ENCODE results near the gene LEF1. TPM values are rescaled to one million over a fixed set of nuclear protein-coding genes. Genes with fewer than 3 reads are reported as not detected.

LEF1 gene
- total and polyA plus RNA-seq, 2 donors (not counting 3 experiments of a cell fraction or from before 2014, with no cell fraction given), result 0.46 TPM; not detected in 1

- Histone ChIP-seq H3K9ac (replicated peaks; ENCODE audit: extremely low read depth, insufficient read depth, low read length) (no peak overlapping the region), H3K27me3 (ENCODE audit: control insufficient read depth in 2 of 2, insufficient read depth in 2 of 2, low read length in 2 of 2) (peaks cover 5 to 7% of the 10 kb centered on the region in 2 experiments), H3K36me3 (ENCODE audit: control insufficient read depth in 2 of 2, extremely low read depth in 1 of 2, insufficient read depth in 2 of 2, low read length in 2 of 2) (no peaks in the 10 kb centered on the region), H3K9me3 (replicated peaks; ENCODE audit: control insufficient read depth, insufficient read depth, low read length) (no peaks in the 10 kb centered on the region), H2AFZ (ENCODE audit: low read depth, low read length) (no peak overlapping the region), H3K9me1 (replicated peaks; ENCODE audit: control insufficient read depth, extremely low read depth, insufficient read depth, low read length) (no peaks in the 10 kb centered on the region), H3K4me2 (ENCODE audit: insufficient read depth, low read length) (no peak overlapping the region), H3K27ac (ENCODE audit: insufficient read depth, low read depth, low read length) (no peak overlapping the region), H3K4me1 (ENCODE audit: control insufficient read depth, extremely low read depth, insufficient read depth, low read length) (no peaks in the 10 kb centered on the region), H3K4me3 (replicated peaks in 1 of 3; ENCODE audit: insufficient read depth in 1 of 3, low read depth in 1 of 3, low read length in 3 of 3) (no peak overlapping the region), H3K79me2 (ENCODE audit: control insufficient read depth, insufficient read depth, low read length) (no peaks in the 10 kb centered on the region), H4K20me1 (replicated peaks; ENCODE audit: control insufficient read depth, extremely low read depth, insufficient read depth, low read length) (no peaks in the 10 kb centered on the region)
- TF ChIP-seq, protein P1, sequence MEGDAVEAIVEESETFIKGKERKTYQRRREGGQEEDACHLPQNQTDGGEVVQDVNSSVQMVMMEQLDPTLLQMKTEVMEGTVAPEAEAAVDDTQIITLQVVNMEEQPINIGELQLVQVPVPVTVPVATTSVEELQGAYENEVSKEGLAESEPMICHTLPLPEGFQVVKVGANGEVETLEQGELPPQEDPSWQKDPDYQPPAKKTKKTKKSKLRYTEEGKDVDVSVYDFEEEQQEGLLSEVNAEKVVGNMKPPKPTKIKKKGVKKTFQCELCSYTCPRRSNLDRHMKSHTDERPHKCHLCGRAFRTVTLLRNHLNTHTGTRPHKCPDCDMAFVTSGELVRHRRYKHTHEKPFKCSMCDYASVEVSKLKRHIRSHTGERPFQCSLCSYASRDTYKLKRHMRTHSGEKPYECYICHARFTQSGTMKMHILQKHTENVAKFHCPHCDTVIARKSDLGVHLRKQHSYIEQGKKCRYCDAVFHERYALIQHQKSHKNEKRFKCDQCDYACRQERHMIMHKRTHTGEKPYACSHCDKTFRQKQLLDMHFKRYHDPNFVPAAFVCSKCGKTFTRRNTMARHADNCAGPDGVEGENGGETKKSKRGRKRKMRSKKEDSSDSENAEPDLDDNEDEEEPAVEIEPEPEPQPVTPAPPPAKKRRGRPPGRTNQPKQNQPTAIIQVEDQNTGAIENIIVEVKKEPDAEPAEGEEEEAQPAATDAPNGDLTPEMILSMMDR (IDR thresholded peaks at IDR 0.05; ENCODE audit: extremely low read depth in 1 of 2, insufficient read depth in 1 of 2, low read depth in 1 of 2, low read length in 2 of 2), result no peak
- intact Hi-C loops (cut with micrococcal nuclease) (no loop called here), dilution Hi-C loops (cut with MboI; ENCODE audit: extremely low pct_ligation_motif_present, low sequenced_read_pairs) (no loop called here)
- CTCF ChIA-PET, result interaction anchor here (1.0 to 1.4 kb wide), 2 partner anchors 11 to 120 kb away, joined by 3 read pairs; no protein-coding TSS in a partner anchor
- no peak for FAIRE-seq
- no peak for DNase-seq (ENCODE audit: low read depth, low spot score)
- POLR2A ChIA-PET, result no interaction called here
- BruUV-seq (replicated peaks), result no TSS peak
Observed at GRCh38 chr4:108139089-108139488, 29.6 kb downstream of the LEF1 start.

DNA sequence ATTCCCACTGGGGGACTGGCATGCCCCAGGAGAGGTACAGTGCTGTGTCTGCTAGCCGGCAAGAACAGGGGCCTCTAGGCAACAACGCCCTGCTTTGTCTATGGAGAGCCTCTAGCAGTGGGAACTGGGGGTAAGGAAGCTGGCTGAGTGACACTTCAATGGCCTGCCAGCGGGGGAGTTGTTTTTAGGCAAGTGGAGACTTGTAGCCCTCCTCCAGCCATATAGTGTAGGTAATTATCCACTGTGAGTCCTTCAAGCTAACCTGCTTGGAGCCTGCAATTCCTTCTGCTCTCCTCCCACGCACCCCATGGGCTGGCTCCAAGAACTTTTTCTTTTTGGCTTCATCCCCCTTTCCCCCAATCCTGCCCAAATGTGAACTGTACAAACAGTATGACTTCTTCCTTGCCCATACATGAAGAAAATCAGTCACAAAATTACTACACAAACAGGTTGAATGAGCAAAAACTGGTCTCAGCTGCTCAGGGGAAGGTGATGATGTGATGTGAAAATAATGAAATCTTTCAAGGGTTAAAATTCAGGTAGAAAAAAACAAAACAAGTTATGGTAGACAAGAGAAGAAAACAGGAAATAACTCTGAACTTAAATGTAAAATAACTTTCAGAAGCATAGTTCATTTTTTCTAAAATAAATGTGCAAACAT, 33.1 kb downstream of the LEF1 start:
- H3K4me1 ChIP-seq (ENCODE audit: control insufficient read depth, extremely low read depth, insufficient read depth, low read length), result no peaks in the 10 kb centered on the region
- no peak overlapping the region for H3K27ac ChIP-seq (ENCODE audit: insufficient read depth, low read depth, low read length)
- intact Hi-C loops (cut with micrococcal nuclease) (no loop called here), dilution Hi-C loops (cut with MboI; ENCODE audit: extremely low pct_ligation_motif_present, low sequenced_read_pairs) (no loop called here)
- DNase-seq (ENCODE audit: low read depth, low spot score), result no peak
- H3K79me2 ChIP-seq (ENCODE audit: control insufficient read depth, insufficient read depth, low read length), result no peaks in the 10 kb centered on the region
- H4K20me1 ChIP-seq (replicated peaks; ENCODE audit: control insufficient read depth, extremely low read depth, insufficient read depth, low read length), result no peaks in the 10 kb centered on the region
- no peak overlapping the region for H3K4me3 ChIP-seq (replicated peaks in 1 of 3; ENCODE audit: insufficient read depth in 1 of 3, low read depth in 1 of 3, low read length in 3 of 3)
- H3K9ac ChIP-seq (replicated peaks; ENCODE audit: extremely low read depth, insufficient read depth, low read length), result no peak overlapping the region
- POLR2A ChIA-PET, result no interaction called here
- no peaks in the 10 kb centered on the region for H3K9me1 ChIP-seq (replicated peaks; ENCODE audit: control insufficient read depth, extremely low read depth, insufficient read depth, low read length)
- no peak for TF ChIP-seq EZH2 (IDR thresholded peaks at IDR 0.05; ENCODE audit: borderline replicate concordance, low read depth, low read length, severe bottlenecking)
- H3K9me3 ChIP-seq (replicated peaks; ENCODE audit: control insufficient read depth, insufficient read depth, low read length), result no peaks in the 10 kb centered on the region
- no peak overlapping the region for H3K4me2 ChIP-seq (ENCODE audit: insufficient read depth, low read length)
- CTCF ChIA-PET, result no interaction called here
- H2AFZ ChIP-seq (ENCODE audit: low read depth, low read length), result no peak overlapping the region
- no TSS peak for BruUV-seq (replicated peaks)
- peaks cover 0 to 3% of the 10 kb centered on the region in 2 experiments for H3K27me3 ChIP-seq (ENCODE audit: control insufficient read depth in 2 of 2, insufficient read depth in 2 of 2, low read length in 2 of 2)
- H3K36me3 ChIP-seq (ENCODE audit: control insufficient read depth in 2 of 2, extremely low read depth in 1 of 2, insufficient read depth in 2 of 2, low read length in 2 of 2), result no peaks in the 10 kb centered on the region
- FAIRE-seq, result no peak

All from endothelial cell of umbilical vein (primary cell).